ENCODE data around the gene TBKBP1. TPM values are rescaled to one million over a fixed set of nuclear protein-coding genes. Genes with fewer than 3 reads are reported as not detected.

TBKBP1 gene
- total RNA-seq, 1 experiment from 2014 or later, result 33.2 TPM

DNA sequence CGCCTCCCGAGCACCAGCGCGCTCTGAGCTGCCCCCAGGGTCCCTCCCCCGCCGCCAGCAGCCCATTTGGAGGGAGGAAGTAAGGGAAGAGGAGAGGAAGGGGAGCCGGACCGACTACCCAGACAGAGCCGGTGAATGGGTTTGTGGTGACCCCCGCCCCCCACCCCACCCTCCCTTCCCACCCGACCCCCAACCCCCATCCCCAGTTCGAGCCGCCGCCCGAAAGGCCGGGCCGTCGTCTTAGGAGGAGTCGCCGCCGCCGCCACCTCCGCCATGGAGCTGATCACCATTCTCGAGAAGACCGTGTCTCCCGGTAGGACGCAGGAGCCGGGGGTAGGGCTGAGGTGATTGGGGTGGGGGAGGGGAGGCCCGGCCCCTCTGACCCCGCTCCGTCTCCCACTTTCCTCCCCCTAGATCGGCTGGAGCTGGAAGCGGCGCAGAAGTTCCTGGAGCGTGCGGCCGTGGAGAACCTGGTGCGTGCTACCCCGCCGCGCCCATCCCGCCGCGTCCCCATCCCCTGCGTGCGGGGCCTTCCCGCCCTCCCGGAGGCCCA is 43.9 kb upstream of the TBKBP1 start:
- Histone ChIP-seq H3K79me1 (ENCODE audit: insufficient read depth, low read depth, low read length, poor library complexity, severe bottlenecking) (peaks cover 6% of the 10 kb centered on the region), H2BK20ac (ENCODE audit: low read depth, low read length, poor library complexity, severe bottlenecking) (no peak overlapping the region), H3K23ac (ENCODE audit: insufficient read length, low read depth, low read length) (no peak overlapping the region), H3K9me3 (ENCODE audit: control insufficient read depth, low read depth, low read length) (no peaks in the 10 kb centered on the region), H4K5ac (ENCODE audit: insufficient read length, low read depth, low read length) (no peak overlapping the region), H3K4me2 (ENCODE audit: insufficient read depth, insufficient read length, low read length) (peak overlapping the region; percentile 23), H3K9ac (ENCODE audit: extremely low read depth, insufficient read length, low read length) (peak overlapping the region; percentile 90), H3T11ph (ENCODE audit: low read length) (no peak overlapping the region), H2AK5ac (ENCODE audit: insufficient read length, low read length) (no peak overlapping the region), H2BK12ac (ENCODE audit: insufficient read length, low read depth, low read length) (no peak overlapping the region), H3K4ac (ENCODE audit: low read depth, low read length) (no peak overlapping the region; the same call in 1 of the 2 replicates), H3K23me2 (ENCODE audit: insufficient read length, low read depth, low read length, poor library complexity, severe bottlenecking) (peaks cover 11% of the 10 kb centered on the region), H3K14ac (ENCODE audit: insufficient read depth, low read length) (peak overlapping the region; percentile 97), H3K79me2 (ENCODE audit: insufficient read depth, low read length) (peaks cover 23% of the 10 kb centered on the region), H3K27me3 (ENCODE audit: insufficient read depth, low read length) (no peaks in the 10 kb centered on the region), H2BK15ac (ENCODE audit: low read depth, low read length) (no peak overlapping the region), H3K56ac (ENCODE audit: insufficient read length, low read depth, low read length) (no peak overlapping the region), H2BK5ac (ENCODE audit: insufficient read length, low read length) (no peak overlapping the region), H4K91ac (ENCODE audit: insufficient read length, low read depth, low read length) (no peak overlapping the region), H2AFZ (ENCODE audit: low read length) (no peak overlapping the region), H2BK120ac (ENCODE audit: low read depth, low read length, poor library complexity, severe bottlenecking) (no peak overlapping the region), H4K20me1 (ENCODE audit: control insufficient read depth, insufficient read depth, insufficient read length) (no peaks in the 10 kb centered on the region), H3K4me1 (ENCODE audit: insufficient read depth, low read length) (no peaks in the 10 kb centered on the region), H3K18ac (ENCODE audit: insufficient read length, low read depth, low read length) (peak overlapping the region; percentile 99), H4K8ac (replicated peaks; ENCODE audit: insufficient read length, low read depth, low read length) (no peak overlapping the region), H3K27ac (ENCODE audit: insufficient read length, low read depth, low read length) (no peak overlapping the region)
- Mint-ChIP-seq H3K27ac (peak overlapping the region; percentile 80 to 100 (median 89); a peak in 5 of 7 replicates), H3K36me3 (ENCODE audit: insufficient read depth in 1 of 3, low read depth in 3 of 3) (peaks cover 36 to 44% (median 43%) of the 10 kb centered on the region in 3 experiments), H3K9me3 (no peaks in the 10 kb centered on the region; a peak in 1 of 5 replicates), H3K4me1 (peaks cover 34 to 36% of the 10 kb centered on the region in 2 experiments), H3K27me3 (ENCODE audit: low read depth) (no peaks in the 10 kb centered on the region), H3K4me3 (peak overlapping the region; percentile 89 to 96)
- DNase-seq, result no peak
- WGBS (ENCODE audit: extremely low coverage, insufficient read length, low lambda C conversion rate), result no CpG with 5 or more reads among the region's 48 CpGs
- TF ChIP-seq, protein P1, sequence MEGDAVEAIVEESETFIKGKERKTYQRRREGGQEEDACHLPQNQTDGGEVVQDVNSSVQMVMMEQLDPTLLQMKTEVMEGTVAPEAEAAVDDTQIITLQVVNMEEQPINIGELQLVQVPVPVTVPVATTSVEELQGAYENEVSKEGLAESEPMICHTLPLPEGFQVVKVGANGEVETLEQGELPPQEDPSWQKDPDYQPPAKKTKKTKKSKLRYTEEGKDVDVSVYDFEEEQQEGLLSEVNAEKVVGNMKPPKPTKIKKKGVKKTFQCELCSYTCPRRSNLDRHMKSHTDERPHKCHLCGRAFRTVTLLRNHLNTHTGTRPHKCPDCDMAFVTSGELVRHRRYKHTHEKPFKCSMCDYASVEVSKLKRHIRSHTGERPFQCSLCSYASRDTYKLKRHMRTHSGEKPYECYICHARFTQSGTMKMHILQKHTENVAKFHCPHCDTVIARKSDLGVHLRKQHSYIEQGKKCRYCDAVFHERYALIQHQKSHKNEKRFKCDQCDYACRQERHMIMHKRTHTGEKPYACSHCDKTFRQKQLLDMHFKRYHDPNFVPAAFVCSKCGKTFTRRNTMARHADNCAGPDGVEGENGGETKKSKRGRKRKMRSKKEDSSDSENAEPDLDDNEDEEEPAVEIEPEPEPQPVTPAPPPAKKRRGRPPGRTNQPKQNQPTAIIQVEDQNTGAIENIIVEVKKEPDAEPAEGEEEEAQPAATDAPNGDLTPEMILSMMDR (conservative IDR thresholded peaks at IDR 0.05), result no peak

Measured in H9 (cell line).